Mammary epithelial cell (primary cell): ENCODE measurements around the gene HADH.

Experiments used
- CTCF ChIP-seq, 2 donors: IDR thresholded peaks in 1 of 2; conservative IDR thresholded peaks in 1 of 2; 2 replicates each; pipeline ENCODE4 v1.5.1; 2011 to 2012; ENCODE audit warnings: inconsistent platforms in 2 of 2, low read length in 2 of 2, mild to moderate bottlenecking in 2 of 2, control low read depth in 1 of 2, low read depth in 1 of 2; ENCODE audit not compliant: insufficient read depth in 1 of 2; ENCODE audit errors: extremely low read depth in 1 of 2
- EZH2 ChIP-seq: IDR thresholded peaks from 2 replicates; pipeline ENCODE4 v1.6.1; 2012; ENCODE audit warnings: low read length, inconsistent platforms, borderline replicate concordance

- TF ChIP-seq CTCF (conservative IDR thresholded peaks at IDR 0.05 in 1 of 2, IDR thresholded peaks at IDR 0.05 in 1 of 2; ENCODE audit: extremely low read depth in 1 of 2, insufficient read depth in 1 of 2, low read depth in 1 of 2, low read length in 2 of 2): no peak
- no peak for TF ChIP-seq EZH2
Observed at GRCh38 chr4:108056418-108056817, 66.7 kb downstream of the HADH start.
